Activated CD8-positive, alpha-beta memory T cell treated with anti-CD3 and anti-CD28 coated beads for 4 hours (primary cell): Measurements from ENCODE around the gene ELOVL7.
"Not testable (repeated sequence)": the region's sequence is repeated elsewhere in the genome, so short reads cannot be mapped to it uniquely, and the experiment has no call there.

ENCODE experiments used
- DNase-seq, 2 donors: peaks; one replicate each; pipeline ENCODE4 v3.0.0-alpha.2; 2020; ENCODE audit warnings: low read depth in 2 of 2

Gene ELOVL7

GRCh38 chr5:60843936-60844905 is at the start of gene ELOVL7:
TSS of gene ELOVL7 (minus strand) at chr5:60844269. CDS start at chr5:60787397, 56,872 bp downstream.
- DNase-seq = no peak

GRCh38 chr5:60893521-60893920 is 49.5 kb upstream of the ELOVL7 start:
- no peak for DNase-seq

- DNase-seq = no peak
Observed at GRCh38 chr5:60891667-60892066, 47.6 kb upstream of the ELOVL7 start.

- DNase-seq = no peak
Observed at GRCh38 chr5:60888359-60889061, 44.4 kb upstream of the ELOVL7 start.

- DNase-seq = no peak
Observed at GRCh38 chr5:60887746-60888145, 43.7 kb upstream of the ELOVL7 start.

GRCh38 chr5:60887096-60887495 is 43.0 kb upstream of the ELOVL7 start:
- DNase-seq = no peak

- DNase-seq = no peak
Observed at GRCh38 chr5:60886158-60886557, 42.1 kb upstream of the ELOVL7 start.

GRCh38 chr5:60883229-60883628 is 39.2 kb upstream of the ELOVL7 start:
- no peak for DNase-seq

- DNase-seq = no peak
Observed at GRCh38 chr5:60872892-60873291, 28.8 kb upstream of the ELOVL7 start.

- no peak for DNase-seq
Observed at GRCh38 chr5:60870857-60871256, 26.8 kb upstream of the ELOVL7 start.

- not testable (repeated sequence) for DNase-seq
Observed at GRCh38 chr5:60860572-60860971, 16.5 kb upstream of the ELOVL7 start.

- no peak for DNase-seq
Observed at GRCh38 chr5:60856066-60856465, 12.0 kb upstream of the ELOVL7 start.

- DNase-seq = no peak
Observed at GRCh38 chr5:60852940-60853339, 8.9 kb upstream of the ELOVL7 start.

- DNase-seq = no peak
Observed at GRCh38 chr5:60852317-60852716, 8.2 kb upstream of the ELOVL7 start.

GRCh38 chr5:60851626-60852025 is 7.6 kb upstream of the ELOVL7 start:
- no peak for DNase-seq

- DNase-seq = no peak
Observed at GRCh38 chr5:60846298-60846697, 2.2 kb upstream of the ELOVL7 start.

GRCh38 chr5:60843386-60843935 is 608 bp downstream of the ELOVL7 start:
- no peak for DNase-seq

- no peak for DNase-seq
Observed at GRCh38 chr5:60842871-60843385, 1.1 kb downstream of the ELOVL7 start.

GRCh38 chr5:60841361-60841760 is 2.7 kb downstream of the ELOVL7 start:
- DNase-seq = no peak

GRCh38 chr5:60836131-60836530 is 7.9 kb downstream of the ELOVL7 start:
- no peak for DNase-seq

GRCh38 chr5:60835554-60835953 is 8.5 kb downstream of the ELOVL7 start:
- no peak for DNase-seq

- DNase-seq = no peak
Observed at GRCh38 chr5:60833520-60833919, 10.5 kb downstream of the ELOVL7 start.
